GM19025 (cell line): ENCODE measurements around the gene RBFOX1.
"Not testable (repeated sequence)": the region's sequence is repeated elsewhere in the genome, so short reads cannot be mapped to it uniquely, and the experiment has no call there.

ENCODE experiments used
- ATAC-seq: cut with Tn5 transposase; IDR thresholded peaks from one replicate; pipeline ENCODE4 v1.9.1; 2021; ENCODE audit warnings: mild to moderate bottlenecking, low read depth, moderate library complexity; ENCODE audit not compliant: unreplicated experiment

Gene RBFOX1

GRCh38 chr16:7443648-7444365, 111.2 kb downstream of the RBFOX1 start:
- ATAC-seq = no peak

- no peak for ATAC-seq
Observed at GRCh38 chr16:7449306-7449705, 116.7 kb downstream of the RBFOX1 start.

GRCh38 chr16:7449808-7450207, 117.2 kb downstream of the RBFOX1 start:
- ATAC-seq = no peak

DNA sequence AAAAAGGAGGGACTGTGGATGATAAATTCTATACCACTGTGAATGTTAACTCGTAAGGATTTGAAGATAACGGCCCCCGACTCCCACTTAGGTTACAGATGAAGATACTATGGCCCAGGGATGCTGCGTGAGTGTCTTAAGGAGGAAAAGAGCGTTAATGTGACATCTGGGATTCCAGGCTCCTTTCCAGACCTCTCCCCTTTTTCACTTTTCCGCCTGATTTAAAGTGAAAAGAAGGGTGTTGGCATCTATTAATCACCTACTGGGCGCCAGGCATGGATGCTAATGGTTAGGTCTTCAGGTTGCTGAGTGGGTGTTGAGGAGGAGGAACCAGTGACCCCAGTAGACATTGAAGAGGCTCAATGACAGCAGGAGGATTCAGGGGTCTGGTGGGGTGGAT, 117.8 kb downstream of the RBFOX1 start:
- ATAC-seq = no peak

DNA sequence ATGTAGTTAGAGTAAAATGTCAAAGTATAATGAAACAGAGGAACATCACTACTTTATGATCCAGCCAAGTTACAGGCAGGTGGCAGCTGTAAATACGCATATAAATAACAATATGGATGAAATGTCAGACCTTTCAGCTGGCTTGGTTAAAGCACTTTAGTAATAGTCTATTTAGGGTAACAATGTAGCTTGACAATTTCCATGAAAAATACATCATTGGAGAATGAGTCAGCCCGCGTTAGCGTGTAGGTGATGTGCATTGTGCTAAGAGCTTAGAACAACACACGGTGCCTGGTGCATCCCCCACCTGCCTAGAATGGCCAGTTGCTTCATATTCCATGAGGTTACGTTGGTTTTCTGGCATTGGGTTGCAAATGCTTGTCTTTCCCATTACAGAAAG, 119.4 kb downstream of the RBFOX1 start:
- no peak for ATAC-seq

- no peak for ATAC-seq
Observed at GRCh38 chr16:7456211-7456610, 123.6 kb downstream of the RBFOX1 start.

DNA sequence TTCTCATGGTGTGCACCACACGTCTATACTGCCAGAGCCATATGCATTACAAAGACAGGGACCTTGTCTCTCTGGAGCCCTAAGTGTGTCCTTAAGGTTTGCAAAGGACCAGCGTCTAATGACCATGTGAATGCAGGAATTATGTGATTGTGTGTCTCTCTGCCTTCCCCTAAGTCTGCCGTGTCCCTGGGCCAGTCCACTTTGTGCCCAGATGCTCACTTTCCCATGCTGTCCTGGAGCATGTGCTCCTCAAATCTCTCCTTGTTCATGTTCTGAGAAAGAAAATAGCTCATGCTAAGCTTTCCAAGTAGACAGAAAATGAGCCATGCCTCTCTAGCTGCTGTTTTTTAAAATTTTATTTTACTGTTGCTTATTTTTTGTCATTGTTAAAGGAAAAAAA, 125.5 kb downstream of the RBFOX1 start:
- ATAC-seq = no peak

DNA sequence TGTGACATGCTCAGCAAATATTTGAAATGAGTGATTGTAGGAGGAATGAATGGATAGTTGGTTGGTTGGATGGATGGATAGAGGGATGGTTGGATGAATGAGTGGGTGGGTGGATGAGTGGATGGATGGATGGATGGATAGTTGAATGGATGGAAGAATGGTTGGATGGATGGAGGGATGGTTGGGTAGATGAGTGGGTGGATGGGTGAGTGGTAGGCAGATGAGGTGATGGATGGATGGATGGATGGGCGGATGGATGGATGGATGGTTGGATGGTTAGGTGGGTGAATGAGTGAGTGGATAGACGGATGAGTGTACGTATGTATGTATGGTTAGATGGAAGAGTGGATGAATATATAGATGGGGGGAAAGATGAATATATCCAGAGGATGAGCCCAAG, 137.7 kb downstream of the RBFOX1 start:
- ATAC-seq = no peak

- no peak for ATAC-seq
Observed at GRCh38 chr16:7471268-7471667, 138.6 kb downstream of the RBFOX1 start.

DNA sequence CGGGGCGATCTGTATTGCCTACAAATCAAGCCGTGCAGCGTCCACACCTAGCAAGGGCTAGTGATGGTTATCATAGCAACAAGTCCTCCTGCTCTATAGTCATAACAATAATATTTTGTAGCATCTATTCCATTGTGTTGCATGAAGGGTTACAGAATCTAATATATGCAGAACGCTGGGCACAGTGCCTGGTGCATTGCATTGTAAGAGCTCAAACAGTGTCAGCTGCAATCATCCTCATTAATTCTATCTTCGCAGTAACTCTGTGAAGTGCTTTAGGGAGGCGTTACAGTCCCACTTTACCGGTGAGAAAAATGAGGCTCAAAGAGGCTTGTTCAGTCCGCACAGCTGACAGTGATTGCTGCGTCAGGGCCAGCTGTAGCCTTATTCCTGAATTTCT, 149.4 kb downstream of the RBFOX1 start:
- no peak for ATAC-seq

GRCh38 chr16:7482596-7483290, 150.1 kb downstream of the RBFOX1 start:
- no peak for ATAC-seq

DNA sequence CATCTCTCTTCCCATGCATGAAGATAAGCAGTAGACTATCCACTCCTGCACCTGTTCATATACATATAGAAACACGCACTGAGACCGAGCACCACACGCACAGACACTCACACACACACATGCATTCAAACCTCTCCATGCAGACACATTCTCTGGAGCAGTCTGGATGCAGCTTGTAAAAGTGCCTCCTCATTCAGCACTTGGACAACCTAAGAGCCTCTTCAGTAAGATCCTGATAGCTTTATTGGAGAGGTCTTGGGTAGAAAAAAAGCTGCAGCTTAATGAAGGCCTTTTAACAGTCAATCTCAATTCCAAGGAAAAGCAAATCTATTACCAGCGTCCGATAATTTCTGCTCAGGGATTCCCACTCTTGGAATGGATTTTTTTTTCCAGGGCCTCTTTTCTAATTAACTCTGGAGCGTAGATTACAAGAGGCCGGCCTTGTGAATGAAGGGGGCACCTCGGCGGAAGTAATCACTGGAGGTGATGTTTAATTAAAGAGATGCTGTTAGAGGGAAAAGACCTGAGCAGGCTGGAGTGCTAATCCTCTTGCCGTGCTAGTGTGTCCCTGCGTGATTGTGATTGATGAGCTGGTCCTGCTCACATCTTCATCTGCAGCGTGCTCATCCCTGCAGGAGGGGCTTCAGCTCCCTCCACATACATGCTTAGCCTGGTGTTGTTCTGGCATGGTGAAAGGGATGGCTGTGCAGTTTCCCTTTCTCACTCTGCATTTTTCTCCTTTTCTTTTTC, 155.1 kb downstream of the RBFOX1 start:
- ATAC-seq = no peak

DNA sequence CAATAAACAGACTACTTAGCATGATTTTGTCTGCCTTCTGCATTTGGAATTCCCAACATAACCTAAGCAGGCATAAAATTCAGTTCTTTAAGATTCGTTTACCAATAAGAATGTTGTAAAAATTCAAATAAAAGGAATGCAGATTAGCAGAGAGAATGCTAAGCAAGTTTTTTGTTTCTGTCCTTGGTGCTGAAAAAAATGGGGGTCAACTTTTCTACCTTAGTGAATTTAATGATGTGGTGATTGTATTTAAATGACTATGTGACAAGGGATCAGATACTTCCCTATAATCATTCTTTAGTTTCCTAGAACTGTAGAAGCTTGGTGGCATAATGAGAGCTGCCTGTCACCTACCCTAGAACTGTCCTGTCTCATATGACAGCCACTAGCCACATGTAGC, 159.5 kb downstream of the RBFOX1 start:
- no peak for ATAC-seq

DNA sequence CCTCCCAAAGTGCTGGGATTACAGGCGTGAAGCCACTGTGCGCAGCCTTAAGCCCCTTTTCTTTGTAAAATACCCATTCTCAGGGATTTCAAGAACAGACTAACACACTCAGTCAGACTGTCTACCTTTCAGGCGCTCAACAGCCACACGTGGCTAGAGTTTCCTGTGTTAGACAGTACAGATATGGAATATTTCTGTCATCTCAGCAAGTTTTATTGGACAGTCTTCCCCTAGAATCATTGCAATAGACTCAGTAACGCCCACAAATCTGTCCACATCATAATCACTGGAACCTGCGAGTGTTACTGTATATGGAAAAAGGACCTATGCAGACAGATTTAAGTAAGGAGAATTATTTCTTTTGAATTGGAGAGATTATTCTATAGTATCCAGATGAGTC, 160.5 kb downstream of the RBFOX1 start:
- ATAC-seq = no peak

- no peak for ATAC-seq
Observed at GRCh38 chr16:7497691-7498090, 165.0 kb downstream of the RBFOX1 start.

- no peak for ATAC-seq
Observed at GRCh38 chr16:7501868-7502267, 169.2 kb downstream of the RBFOX1 start.

GRCh38 chr16:7502591-7503157, 170.0 kb downstream of the RBFOX1 start:
- ATAC-seq = not testable (repeated sequence)

- no peak for ATAC-seq
Observed at GRCh38 chr16:7503666-7504065, 171.0 kb downstream of the RBFOX1 start.

DNA sequence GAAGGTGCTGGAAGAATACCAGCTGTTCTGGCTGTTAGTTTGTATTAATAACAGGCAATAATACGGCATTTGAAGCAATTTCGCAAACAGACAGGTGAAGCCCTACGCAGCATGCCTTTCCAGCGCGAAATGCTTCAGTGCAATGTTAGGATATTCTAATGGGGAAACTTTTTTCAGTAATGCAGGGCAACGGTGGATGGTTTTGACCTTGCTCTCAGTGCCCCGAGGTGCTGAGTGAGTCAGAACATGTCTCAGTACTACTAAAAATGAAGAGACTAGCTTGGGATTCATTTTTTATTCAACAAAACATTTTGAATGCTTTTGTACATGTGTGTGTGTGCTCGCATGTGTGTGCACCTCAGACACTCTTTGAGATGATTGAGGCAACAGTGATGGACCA, 172.2 kb downstream of the RBFOX1 start:
- no peak for ATAC-seq

DNA sequence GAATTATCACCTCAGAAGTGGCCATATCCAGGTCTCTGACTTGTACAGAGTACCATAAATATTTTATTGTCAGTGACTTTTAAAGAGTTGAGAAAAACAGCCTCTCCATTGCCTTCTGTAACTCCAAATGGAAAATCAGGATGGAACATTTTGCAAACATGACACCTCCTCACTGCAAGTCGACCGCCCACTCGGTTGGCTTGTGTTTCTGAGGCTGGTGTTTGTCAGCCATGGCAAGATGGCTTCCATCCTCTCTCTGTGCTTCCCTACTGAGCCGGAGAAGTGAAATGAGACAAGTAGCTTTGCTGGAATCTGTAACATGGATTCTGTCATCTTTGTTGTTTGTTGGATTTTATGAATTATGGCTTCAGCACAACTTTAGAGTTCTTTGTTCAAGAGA, 172.8 kb downstream of the RBFOX1 start:
- no peak for ATAC-seq

DNA sequence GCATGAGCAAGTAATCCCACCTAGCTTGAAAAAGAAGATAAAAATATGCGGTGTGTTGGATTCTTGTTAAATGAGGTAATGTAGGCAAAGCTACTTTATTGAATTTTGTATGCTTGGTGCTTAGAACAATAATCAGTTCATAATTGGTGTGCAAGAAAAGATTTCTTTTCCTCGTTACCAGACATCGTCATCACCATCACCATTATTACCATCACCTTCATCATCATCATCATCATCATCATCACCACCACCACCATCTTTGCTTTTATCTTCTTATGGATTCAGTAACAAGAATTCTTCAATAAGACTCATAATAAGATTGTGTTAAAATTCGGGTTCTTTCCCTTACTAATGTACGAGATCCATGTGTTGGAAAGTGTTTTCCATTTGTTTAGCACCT, 173.7 kb downstream of the RBFOX1 start:
- no peak for ATAC-seq
